Measurements from ENCODE around the gene PRR20A. TPM values are rescaled to one million over a fixed set of nuclear protein-coding genes. Genes with fewer than 3 reads are reported as not detected.
"Not testable (repeated sequence)": the region's sequence is repeated elsewhere in the genome, so short reads cannot be mapped to it uniquely, and the experiment has no call there.

Gene PRR20A
- total RNA-seq: not detected
- long read RNA-seq, donor 1: 0 reads
- long read RNA-seq, donor 2: 0 reads

DNA sequence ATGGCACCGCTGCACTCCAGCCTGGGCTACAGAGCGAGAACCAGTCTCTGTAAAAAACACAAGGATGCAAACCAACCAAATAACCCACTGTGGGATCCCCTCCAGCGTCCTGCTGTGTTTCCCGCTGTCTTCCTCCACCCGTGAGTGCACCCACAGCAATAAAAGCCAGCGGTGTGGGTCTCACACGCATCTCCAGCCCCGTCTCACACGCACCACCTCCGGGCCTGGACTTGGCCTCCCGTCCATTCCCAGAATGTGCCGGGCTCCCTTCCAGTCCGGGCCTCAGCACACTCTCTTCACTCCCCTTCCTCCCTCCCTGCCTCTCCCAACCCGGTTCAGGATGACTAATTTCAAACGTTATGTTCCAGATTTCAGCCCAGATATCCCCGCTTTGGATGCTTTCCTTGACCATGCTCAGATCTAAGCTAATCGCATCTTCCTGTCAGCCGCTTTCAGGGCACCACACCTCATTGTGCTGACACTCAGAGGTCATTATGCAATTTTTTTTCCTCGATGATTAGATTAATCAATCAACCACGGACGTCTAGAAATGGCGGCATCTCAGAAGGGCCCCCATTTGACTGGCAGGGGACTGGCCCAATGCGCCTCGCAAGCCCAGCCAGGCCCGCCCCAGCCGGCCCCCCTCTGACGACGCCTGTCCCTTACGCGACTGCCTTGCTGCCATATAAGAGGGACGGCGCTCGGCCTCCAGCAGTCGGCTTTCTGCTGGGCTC is at the start of gene PRR20A:
TSS of gene PRR20A (plus strand) at position 684 of the 734 bp plus-strand sequence. CDS start 387 bp downstream, outside the sequence.
- intact Hi-C loops (cut with DNase I); DNase-seq (ENCODE audit: low spot score): not testable (repeated sequence)

DNA sequence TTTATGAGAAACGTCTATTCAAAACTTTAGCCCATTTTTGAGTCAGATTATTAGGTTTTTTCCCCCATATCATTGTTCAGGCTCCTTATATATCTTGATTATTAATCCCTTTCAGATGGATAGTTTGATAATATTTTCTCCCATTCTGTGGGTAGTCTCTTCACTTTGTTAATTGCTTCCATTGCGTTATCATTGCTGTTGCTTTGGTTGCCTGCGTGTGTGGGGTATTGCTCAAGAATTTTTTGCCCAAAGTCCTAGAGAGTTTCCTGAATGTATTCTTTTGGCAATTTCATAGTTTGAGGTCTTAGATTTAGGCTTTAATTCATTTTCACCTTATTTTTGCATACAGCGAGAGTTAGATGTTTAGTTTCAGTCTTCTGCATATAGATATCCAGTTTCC is 25.8 kb upstream of the PRR20A start:
- DNase-seq (ENCODE audit: low spot score): no peak

DNA sequence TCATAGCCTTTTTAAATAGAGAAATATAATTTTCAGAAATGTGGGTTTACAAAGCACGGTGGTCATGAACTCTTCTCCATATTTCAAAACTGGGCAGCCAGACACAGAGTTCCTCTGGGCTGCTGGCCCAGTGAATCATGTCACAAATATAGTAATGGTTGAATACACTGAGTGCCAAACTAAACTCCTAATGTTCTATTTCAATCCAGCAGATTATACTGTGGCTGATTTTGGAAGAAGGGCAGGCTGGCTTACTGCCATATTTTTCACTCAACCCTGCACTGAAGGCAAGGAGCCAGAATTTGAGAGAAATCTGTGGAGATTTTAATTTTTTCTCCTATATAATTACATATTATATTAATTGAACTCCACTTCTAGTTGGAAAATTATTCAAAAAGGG is 17.0 kb upstream of the PRR20A start:
- peak; percentile 85 for DNase-seq (ENCODE audit: low spot score)
- intact Hi-C loops (cut with DNase I): no loop called here

More for the DNA sequence above, 25.8 kb upstream of the PRR20A start:
- intact Hi-C loops (cut with DNase I): no loop called here

DNA sequence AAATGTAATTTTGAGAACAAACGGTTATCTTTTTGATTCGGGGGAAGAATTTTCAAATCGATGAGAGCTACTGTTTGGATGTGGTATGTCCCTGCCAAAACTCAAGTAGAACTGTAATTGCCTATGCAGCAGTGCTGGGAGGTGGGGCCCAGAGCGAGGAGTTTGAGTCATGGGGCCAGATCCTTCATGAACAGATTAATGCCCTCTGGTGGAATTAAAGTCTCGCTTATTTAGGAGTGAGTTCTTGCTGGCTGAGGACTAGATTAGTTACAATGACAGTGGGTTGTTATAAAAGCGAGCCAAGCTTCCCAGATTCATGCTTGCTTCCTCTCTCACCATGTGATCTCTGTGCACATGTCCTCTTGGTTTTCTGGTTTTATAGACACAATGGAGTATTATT is 11.8 kb upstream of the PRR20A start:
- intact Hi-C loops (cut with DNase I): no loop called here

DNA sequence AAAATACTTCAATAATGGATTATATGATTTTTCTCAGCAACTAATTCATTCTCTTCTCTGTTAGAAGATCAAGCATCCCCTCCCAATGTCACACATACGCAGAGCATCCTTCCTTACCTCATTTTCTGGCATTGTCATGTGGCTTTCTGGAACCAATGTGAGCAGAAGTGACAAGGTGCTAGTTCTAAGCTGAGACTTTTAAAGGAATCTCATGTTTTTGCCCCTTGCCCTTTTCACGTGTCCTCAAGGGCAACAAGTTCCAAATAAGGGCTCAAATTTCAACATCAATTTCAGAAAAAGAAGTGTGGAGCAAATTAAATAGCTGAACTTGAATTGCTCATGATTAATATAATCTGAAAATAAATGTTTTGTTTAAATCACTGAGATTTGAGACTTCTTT is 4.6 kb upstream of the PRR20A start:
- intact Hi-C loops (cut with DNase I): no loop called here
- DNase-seq (ENCODE audit: low spot score): no peak

More for the DNA sequence above, 11.8 kb upstream of the PRR20A start:
- no peak for DNase-seq (ENCODE audit: low spot score)

DNA sequence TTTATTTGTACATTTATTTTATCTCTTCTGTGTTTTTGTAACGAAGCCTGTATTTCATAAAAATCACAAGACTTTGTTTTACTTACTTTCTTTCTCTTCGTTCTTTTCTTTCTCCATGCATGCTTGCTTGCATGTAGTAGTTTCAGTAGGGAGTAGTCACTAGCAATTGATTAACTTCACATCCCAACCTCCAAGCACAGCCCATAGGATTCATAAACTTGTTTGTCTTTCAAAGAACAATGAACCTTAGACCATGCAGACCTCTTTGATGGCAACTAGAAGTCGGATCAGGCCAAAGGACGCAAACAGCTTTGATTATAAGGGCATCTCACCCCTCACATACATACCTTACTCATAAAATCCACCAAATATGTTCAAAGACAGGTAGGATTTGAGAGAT is 3.1 kb upstream of the PRR20A start:
- intact Hi-C loops (cut with DNase I): no loop called here
- no peak for DNase-seq (ENCODE audit: low spot score)

DNA sequence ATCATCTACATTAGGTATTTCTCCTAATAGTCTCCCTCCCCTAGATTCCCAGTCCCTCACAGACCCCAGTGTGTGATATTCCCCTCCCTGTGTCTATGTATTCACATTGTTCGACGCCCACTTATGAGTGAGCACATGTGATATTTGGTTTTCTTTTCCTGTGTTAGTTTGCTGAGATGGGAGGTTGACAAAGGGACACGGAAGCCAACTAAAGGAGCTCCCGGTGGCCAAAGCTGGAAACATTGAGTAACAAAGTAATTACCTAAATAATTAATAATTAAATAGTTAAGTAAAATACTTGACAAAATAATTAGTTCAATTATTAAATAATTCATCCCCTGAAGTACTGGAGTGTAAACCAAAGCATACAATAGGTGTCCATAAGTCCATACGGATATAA is 1.7 kb upstream of the PRR20A start:
- no peak for DNase-seq (ENCODE audit: low spot score)
- intact Hi-C loops (cut with DNase I): no loop called here

DNA sequence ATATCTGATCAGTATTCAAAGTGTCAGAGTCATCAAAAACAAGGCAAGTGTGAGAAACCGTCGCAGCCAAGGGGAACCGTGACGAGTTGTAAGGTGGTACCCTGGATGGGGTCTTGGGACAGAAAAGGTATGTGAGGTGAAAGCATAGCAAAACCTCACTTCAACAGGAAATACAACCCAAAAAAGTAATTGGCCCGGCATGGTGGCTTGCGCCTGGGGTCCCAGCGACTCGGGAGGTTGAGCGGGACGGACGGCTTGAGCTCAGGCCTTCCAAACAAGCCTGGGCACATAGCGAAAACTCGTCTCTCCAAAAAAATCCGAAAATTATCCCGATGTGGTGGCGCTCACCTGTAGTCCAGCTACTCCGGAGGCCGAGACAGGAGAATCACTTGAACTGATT is 937 bp upstream of the PRR20A start:
- DNase-seq (ENCODE audit: low spot score); intact Hi-C loops (cut with DNase I): not testable (repeated sequence)

DNA sequence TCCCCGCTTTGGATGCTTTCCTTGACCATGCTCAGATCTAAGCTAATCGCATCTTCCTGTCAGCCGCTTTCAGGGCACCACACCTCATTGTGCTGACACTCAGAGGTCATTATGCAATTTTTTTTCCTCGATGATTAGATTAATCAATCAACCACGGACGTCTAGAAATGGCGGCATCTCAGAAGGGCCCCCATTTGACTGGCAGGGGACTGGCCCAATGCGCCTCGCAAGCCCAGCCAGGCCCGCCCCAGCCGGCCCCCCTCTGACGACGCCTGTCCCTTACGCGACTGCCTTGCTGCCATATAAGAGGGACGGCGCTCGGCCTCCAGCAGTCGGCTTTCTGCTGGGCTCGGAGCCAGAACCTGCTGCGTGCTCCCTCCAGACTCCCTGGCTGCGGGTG is 6.5 kb downstream of the PRR20A start, which contains the start of gene PRR20B:
TSS of gene PRR20B (plus strand) at position 301 of the 400 bp plus-strand sequence. CDS start 387 bp downstream, outside the sequence.
- intact Hi-C loops (cut with DNase I); DNase-seq (ENCODE audit: low spot score): not testable (repeated sequence)

DNA sequence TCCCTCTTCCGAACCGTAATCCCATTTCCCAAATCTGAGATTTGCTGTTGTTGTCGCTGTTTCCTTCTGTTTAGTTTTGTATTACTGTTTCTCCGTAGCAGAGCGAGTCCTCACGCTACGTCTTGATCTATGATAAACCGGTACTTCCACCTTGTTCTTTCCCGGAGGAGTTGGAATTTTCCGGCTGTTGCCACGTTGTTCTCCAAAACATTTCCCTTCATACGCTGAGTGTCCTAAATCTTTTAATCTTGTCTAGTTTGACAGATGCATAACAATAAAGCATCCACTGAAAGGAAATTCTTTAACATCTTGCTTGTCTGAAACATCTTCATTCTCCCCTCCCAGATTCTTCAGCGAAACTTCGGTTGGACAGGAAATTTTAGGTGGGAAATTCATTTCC is 7.4 kb downstream of the PRR20A start:
- DNase-seq (ENCODE audit: low spot score); intact Hi-C loops (cut with DNase I): not testable (repeated sequence)

DNA sequence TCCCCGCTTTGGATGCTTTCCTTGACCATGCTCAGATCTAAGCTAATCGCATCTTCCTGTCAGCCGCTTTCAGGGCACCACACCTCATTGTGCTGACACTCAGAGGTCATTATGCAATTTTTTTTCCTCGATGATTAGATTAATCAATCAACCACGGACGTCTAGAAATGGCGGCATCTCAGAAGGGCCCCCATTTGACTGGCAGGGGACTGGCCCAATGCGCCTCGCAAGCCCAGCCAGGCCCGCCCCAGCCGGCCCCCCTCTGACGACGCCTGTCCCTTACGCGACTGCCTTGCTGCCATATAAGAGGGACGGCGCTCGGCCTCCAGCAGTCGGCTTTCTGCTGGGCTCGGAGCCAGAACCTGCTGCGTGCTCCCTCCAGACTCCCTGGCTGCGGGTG is 13.0 kb downstream of the PRR20A start, which contains the start of gene PRR20C:
TSS of gene PRR20C (plus strand) at position 301 of the 400 bp plus-strand sequence. CDS start 387 bp downstream, outside the sequence.
- intact Hi-C loops (cut with DNase I); DNase-seq (ENCODE audit: low spot score): not testable (repeated sequence)

DNA sequence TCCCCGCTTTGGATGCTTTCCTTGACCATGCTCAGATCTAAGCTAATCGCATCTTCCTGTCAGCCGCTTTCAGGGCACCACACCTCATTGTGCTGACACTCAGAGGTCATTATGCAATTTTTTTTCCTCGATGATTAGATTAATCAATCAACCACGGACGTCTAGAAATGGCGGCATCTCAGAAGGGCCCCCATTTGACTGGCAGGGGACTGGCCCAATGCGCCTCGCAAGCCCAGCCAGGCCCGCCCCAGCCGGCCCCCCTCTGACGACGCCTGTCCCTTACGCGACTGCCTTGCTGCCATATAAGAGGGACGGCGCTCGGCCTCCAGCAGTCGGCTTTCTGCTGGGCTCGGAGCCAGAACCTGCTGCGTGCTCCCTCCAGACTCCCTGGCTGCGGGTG is 19.6 kb downstream of the PRR20A start, which contains the start of gene PRR20D:
TSS of gene PRR20D (plus strand) at position 301 of the 400 bp plus-strand sequence. CDS start 387 bp downstream, outside the sequence.
- intact Hi-C loops (cut with DNase I); DNase-seq (ENCODE audit: low spot score): not testable (repeated sequence)

DNA sequence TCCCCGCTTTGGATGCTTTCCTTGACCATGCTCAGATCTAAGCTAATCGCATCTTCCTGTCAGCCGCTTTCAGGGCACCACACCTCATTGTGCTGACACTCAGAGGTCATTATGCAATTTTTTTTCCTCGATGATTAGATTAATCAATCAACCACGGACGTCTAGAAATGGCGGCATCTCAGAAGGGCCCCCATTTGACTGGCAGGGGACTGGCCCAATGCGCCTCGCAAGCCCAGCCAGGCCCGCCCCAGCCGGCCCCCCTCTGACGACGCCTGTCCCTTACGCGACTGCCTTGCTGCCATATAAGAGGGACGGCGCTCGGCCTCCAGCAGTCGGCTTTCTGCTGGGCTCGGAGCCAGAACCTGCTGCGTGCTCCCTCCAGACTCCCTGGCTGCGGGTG is 26.2 kb downstream of the PRR20A start, which contains the start of gene PRR20E:
TSS of gene PRR20E (plus strand) at position 301 of the 400 bp plus-strand sequence. CDS start 387 bp downstream, outside the sequence.
- DNase-seq (ENCODE audit: low spot score); intact Hi-C loops (cut with DNase I): not testable (repeated sequence)

DNA sequence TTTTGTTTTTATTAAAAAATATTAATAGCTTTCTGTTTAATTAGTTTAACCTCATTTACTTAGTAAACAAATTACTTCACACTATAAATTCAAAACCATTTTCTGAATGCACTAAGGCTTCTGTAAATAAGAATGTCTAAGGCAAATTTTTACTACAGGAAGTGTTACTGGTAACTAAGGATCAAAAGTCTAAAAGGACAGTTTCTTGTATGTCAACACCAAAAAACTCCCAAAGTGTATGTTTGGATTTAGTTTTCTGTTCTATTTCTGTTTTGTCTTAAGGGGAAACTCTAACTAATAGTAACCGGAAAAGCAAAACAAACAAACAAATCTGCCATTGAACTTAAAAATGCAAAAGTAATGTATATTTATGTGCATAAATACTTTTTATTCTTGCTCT is 50.9 kb downstream of the PRR20A start:
- intact Hi-C loops (cut with DNase I): no loop called here
- no peak for DNase-seq (ENCODE audit: low spot score)

Other genes starting within 250 kb of the PRR20A start
- not detected for gene PRR20B, start 6.6 kb downstream of the PRR20A start, total RNA-seq
- not detected for gene PRR20C, start 13.1 kb downstream of the PRR20A start, total RNA-seq
- not detected for gene PRR20D, start 19.7 kb downstream of the PRR20A start, total RNA-seq
- not detected for gene PRR20E, start 26.3 kb downstream of the PRR20A start, total RNA-seq

Measured in posterior vena cava (tissue), 2 donors.